OCI-LY1 (cell line): ENCODE data around the gene MYO5B.

Source experiments
- CTCF ChIP-seq: fragments of 200-600 bp; sonication (generic), shearing (Covaris generic); IDR thresholded peaks from 2 replicates; pipeline ENCODE4 v1.5.1; 2017; ENCODE audit warnings: mild to moderate bottlenecking, antibody characterized with exemption, low read length, moderate library complexity, mixed read lengths
- EZH2 ChIP-seq: fragments of 200-600 bp; sonication (generic), shearing (Covaris generic); IDR thresholded peaks from 2 replicates; pipeline ENCODE4 v1.8.0; 2017; ENCODE audit warnings: borderline replicate concordance, mixed run types, mild to moderate bottlenecking, antibody characterized with exemption, low read length, moderate library complexity, mixed read lengths

- TF ChIP-seq CTCF (no peak), EZH2 (no peak)
Observed at GRCh38 chr18:49835405-49835804, 359.5 kb downstream of the MYO5B start.
